ENCODE results near the gene FIBCD1.

- TF ChIP-seq CTCF (IDR thresholded peaks at IDR 0.05): peak; percentile 40 to 63 (median 54)
- TF ChIP-seq EP300 (IDR thresholded peaks at IDR 0.05): no peak
- no peak for TF ChIP-seq POLR2A (IDR thresholded peaks at IDR 0.05; ENCODE audit: low read depth)
Measured at GRCh38 chr9:130932255-130933079, 6.6 kb downstream of the FIBCD1 start.
